ENCODE measurements around the gene SLC4A11.

SLC4A11 gene

GRCh38 chr20:3231889-3232588 is 7.0 kb downstream of the SLC4A11 start:
- TF ChIP-seq CREB1 (IDR thresholded peaks at IDR 0.05; ENCODE audit: low read depth), result no peak
- no peak for TF ChIP-seq CEBPB (IDR thresholded peaks at IDR 0.05)
- TF ChIP-seq MAX (IDR thresholded peaks at IDR 0.05), result no peak
- no peak for TF ChIP-seq TAF1 (IDR thresholded peaks at IDR 0.05; ENCODE audit: low read depth)
- no peak for TF ChIP-seq EP300 (IDR thresholded peaks at IDR 0.05; ENCODE audit: borderline replicate concordance)
- no peak for TF ChIP-seq FOXM1 (IDR thresholded peaks at IDR 0.05; ENCODE audit: borderline replicate concordance, low read depth)
- TF ChIP-seq, protein P1, sequence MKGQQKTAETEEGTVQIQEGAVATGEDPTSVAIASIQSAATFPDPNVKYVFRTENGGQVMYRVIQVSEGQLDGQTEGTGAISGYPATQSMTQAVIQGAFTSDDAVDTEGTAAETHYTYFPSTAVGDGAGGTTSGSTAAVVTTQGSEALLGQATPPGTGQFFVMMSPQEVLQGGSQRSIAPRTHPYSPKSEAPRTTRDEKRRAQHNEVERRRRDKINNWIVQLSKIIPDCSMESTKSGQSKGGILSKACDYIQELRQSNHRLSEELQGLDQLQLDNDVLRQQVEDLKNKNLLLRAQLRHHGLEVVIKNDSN (IDR thresholded peaks at IDR 0.05), result no peak
- no peak for TF ChIP-seq EGR1 (IDR thresholded peaks at IDR 0.05)
- no peak for TF ChIP-seq REST (IDR thresholded peaks at IDR 0.05; ENCODE audit: low read depth)
- TF ChIP-seq TEAD4 (IDR thresholded peaks at IDR 0.05), result no peak
- no peak for TF ChIP-seq TCF12 (IDR thresholded peaks at IDR 0.05; ENCODE audit: low read depth)
- TF ChIP-seq YY1 (IDR thresholded peaks at IDR 0.05; ENCODE audit: low read depth), result no peak
- no peak for TF ChIP-seq NFIC (IDR thresholded peaks at IDR 0.05)
- TF ChIP-seq RAD21 (IDR thresholded peaks at IDR 0.05; ENCODE audit: low read depth), result no peak
- no peak for TF ChIP-seq ZBTB7A (IDR thresholded peaks at IDR 0.05; ENCODE audit: low read depth)

DNA sequence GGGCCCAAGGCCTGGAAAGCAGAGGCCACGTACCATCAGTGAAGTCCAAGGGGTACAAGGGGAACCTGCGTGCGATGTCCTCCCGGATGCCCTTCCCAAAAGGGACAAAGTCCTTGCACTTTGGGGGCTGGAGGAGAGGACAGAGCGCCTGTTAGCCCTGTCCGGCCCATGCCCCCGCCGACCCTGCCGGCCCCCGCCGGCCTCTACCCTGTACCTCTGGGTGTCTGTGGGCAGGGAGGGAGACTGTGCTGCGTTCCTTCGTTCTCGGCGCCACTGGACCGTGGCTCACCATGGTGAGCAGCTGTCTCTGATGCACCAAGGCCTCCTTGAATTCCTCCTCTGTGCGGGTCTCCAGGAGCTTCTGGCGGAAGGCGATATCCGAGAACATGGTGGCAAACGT is 7.9 kb downstream of the SLC4A11 start:
- TF ChIP-seq YY1 (IDR thresholded peaks at IDR 0.05; ENCODE audit: low read depth), result no peak
- no peak for TF ChIP-seq REST (IDR thresholded peaks at IDR 0.05; ENCODE audit: low read depth)
- TF ChIP-seq TCF12 (IDR thresholded peaks at IDR 0.05; ENCODE audit: low read depth), result no peak
- no peak for TF ChIP-seq RAD21 (IDR thresholded peaks at IDR 0.05; ENCODE audit: low read depth)
- TF ChIP-seq ZBTB7A (IDR thresholded peaks at IDR 0.05; ENCODE audit: low read depth), result no peak
- TF ChIP-seq TEAD4 (IDR thresholded peaks at IDR 0.05), result no peak
- no peak for TF ChIP-seq NFIC (IDR thresholded peaks at IDR 0.05)
- no peak for TF ChIP-seq EP300 (IDR thresholded peaks at IDR 0.05; ENCODE audit: borderline replicate concordance)
- TF ChIP-seq, protein P1 (IDR thresholded peaks at IDR 0.05), result no peak
- no peak for TF ChIP-seq CREB1 (IDR thresholded peaks at IDR 0.05; ENCODE audit: low read depth)
- no peak for TF ChIP-seq TAF1 (IDR thresholded peaks at IDR 0.05; ENCODE audit: low read depth)
- TF ChIP-seq EGR1 (IDR thresholded peaks at IDR 0.05), result no peak
- no peak for TF ChIP-seq MAX (IDR thresholded peaks at IDR 0.05)
- TF ChIP-seq CEBPB (IDR thresholded peaks at IDR 0.05), result no peak
- no peak for TF ChIP-seq FOXM1 (IDR thresholded peaks at IDR 0.05; ENCODE audit: borderline replicate concordance, low read depth)

- TF ChIP-seq CREB1 (IDR thresholded peaks at IDR 0.05; ENCODE audit: low read depth) (no peak), MAX (IDR thresholded peaks at IDR 0.05) (no peak), CEBPB (IDR thresholded peaks at IDR 0.05) (no peak), NFIC (IDR thresholded peaks at IDR 0.05) (no peak), REST (IDR thresholded peaks at IDR 0.05; ENCODE audit: low read depth) (no peak), RAD21 (IDR thresholded peaks at IDR 0.05; ENCODE audit: low read depth) (no peak), TAF1 (IDR thresholded peaks at IDR 0.05; ENCODE audit: low read depth) (no peak), TCF12 (IDR thresholded peaks at IDR 0.05; ENCODE audit: low read depth) (no peak), EGR1 (IDR thresholded peaks at IDR 0.05) (no peak), TEAD4 (IDR thresholded peaks at IDR 0.05) (no peak), FOXM1 (IDR thresholded peaks at IDR 0.05; ENCODE audit: borderline replicate concordance, low read depth) (no peak), YY1 (IDR thresholded peaks at IDR 0.05; ENCODE audit: low read depth) (no peak), EP300 (IDR thresholded peaks at IDR 0.05; ENCODE audit: borderline replicate concordance) (no peak)
- TF ChIP-seq, protein P1 (IDR thresholded peaks at IDR 0.05), result no peak
These were observed 9.2 kb downstream of the SLC4A11 start for GRCh38 chr20:3229798-3230197.
